HG03432 (cell line): ENCODE measurements around the gene DEGS2.

Experiments used
- ATAC-seq: cut with Tn5 transposase; IDR thresholded peaks from one replicate; pipeline ENCODE4 v1.9.1; 2021; ENCODE audit warnings: mild to moderate bottlenecking, moderate library complexity; ENCODE audit not compliant: unreplicated experiment

The DEGS2 gene

GRCh38 chr14:100149851-100150611, 9.4 kb downstream of the DEGS2 start:
- ATAC-seq: no peak

GRCh38 chr14:100148837-100149731, 10.4 kb downstream of the DEGS2 start:
- no peak for ATAC-seq

- no peak for ATAC-seq
Observed at GRCh38 chr14:100147691-100148464, 11.6 kb downstream of the DEGS2 start.

GRCh38 chr14:100147181-100147631, 12.2 kb downstream of the DEGS2 start:
- ATAC-seq: peak; percentile 44

GRCh38 chr14:100146531-100147091, 12.8 kb downstream of the DEGS2 start:
- no peak for ATAC-seq

- ATAC-seq: no peak
Observed at GRCh38 chr14:100145682-100146464, 13.6 kb downstream of the DEGS2 start.

- no peak for ATAC-seq
Observed at GRCh38 chr14:100144996-100145646, 14.3 kb downstream of the DEGS2 start.

- ATAC-seq: no peak
Observed at GRCh38 chr14:100144645-100144995, 14.8 kb downstream of the DEGS2 start.

- ATAC-seq: no peak
Observed at GRCh38 chr14:100143934-100144333, 15.5 kb downstream of the DEGS2 start.

GRCh38 chr14:100143523-100143922, 15.9 kb downstream of the DEGS2 start:
- no peak for ATAC-seq

- no peak for ATAC-seq
Observed at GRCh38 chr14:100142073-100143040, 17.1 kb downstream of the DEGS2 start.

GRCh38 chr14:100141098-100141497, 18.3 kb downstream of the DEGS2 start:
- no peak for ATAC-seq

- ATAC-seq: no peak
Observed at GRCh38 chr14:100140452-100141078, 18.9 kb downstream of the DEGS2 start.

- no peak for ATAC-seq
Observed at GRCh38 chr14:100138955-100139354, 20.5 kb downstream of the DEGS2 start.

- no peak for ATAC-seq
Observed at GRCh38 chr14:100138082-100138787, 21.2 kb downstream of the DEGS2 start.

- ATAC-seq: no peak
Observed at GRCh38 chr14:100137173-100137572, 22.3 kb downstream of the DEGS2 start.

- ATAC-seq: no peak
Observed at GRCh38 chr14:100135784-100136183, 23.7 kb downstream of the DEGS2 start.
